ENCODE results near the gene METTL1. TPM values are rescaled to one million over a fixed set of nuclear protein-coding genes. Genes with fewer than 3 reads are reported as not detected.

Gene METTL1
- polyA plus RNA-seq, 1 experiment = 20.1 TPM

DNA sequence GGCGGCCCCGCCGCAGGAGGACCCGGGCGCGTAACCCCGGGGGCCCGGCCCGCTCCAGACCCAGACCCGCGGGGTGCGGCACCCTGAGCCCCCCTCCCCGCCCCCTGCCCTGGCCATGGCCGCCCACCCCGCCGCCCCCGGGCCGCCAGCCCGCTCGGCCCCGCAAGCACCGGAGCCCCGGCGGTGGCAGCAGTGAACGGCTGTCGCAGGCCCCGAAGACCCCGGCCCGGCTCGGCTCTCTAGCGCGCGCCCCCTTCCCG lies 16.8 kb downstream of the METTL1 start:
- no peak for TF ChIP-seq CTCF (IDR thresholded peaks at IDR 0.05; ENCODE audit: low read depth, low read length)
- peak overlapping the region; percentile 61 for H3K4me3 ChIP-seq (ENCODE audit: low read depth, low read length)
- H3K27ac ChIP-seq (ENCODE audit: low read depth, low read length) = no peak overlapping the region
- DNase-seq (ENCODE audit: low read depth, low spot score) = no peak
- H3K27me3 ChIP-seq (ENCODE audit: control insufficient read depth, insufficient read depth, low read length) = peaks cover 15% of the 10 kb centered on the region
- no peaks in the 10 kb centered on the region; the same call in 1 of the 2 replicates for H3K9me3 ChIP-seq (ENCODE audit: control insufficient read depth, insufficient read depth, low read length)
- CTCF ChIA-PET = no interaction called here
- POLR2A ChIA-PET = interaction anchor here (1.0 kb wide), 1 partner anchor 17 kb away, joined by 3 read pairs; the partner anchor contains the start of gene EEF1AKMT3

GRCh38 chr12:57754411-57755193 lies 17.3 kb downstream of the METTL1 start, which contains the start of gene MARCHF9:
Gene MARCHF9, plus strand, starts transcription at chr12:57755103. Its CDS starts 426 bp downstream, at chr12:57755529.
- POLR2A ChIA-PET = interaction anchor here (0.6 to 1.0 kb wide), 2 partner anchors 18 to 172 kb away, joined by 3 read pairs; partner anchors contain the start of gene EEF1AKMT3
- DNase-seq (ENCODE audit: low read depth, low spot score) = no peak

DNA sequence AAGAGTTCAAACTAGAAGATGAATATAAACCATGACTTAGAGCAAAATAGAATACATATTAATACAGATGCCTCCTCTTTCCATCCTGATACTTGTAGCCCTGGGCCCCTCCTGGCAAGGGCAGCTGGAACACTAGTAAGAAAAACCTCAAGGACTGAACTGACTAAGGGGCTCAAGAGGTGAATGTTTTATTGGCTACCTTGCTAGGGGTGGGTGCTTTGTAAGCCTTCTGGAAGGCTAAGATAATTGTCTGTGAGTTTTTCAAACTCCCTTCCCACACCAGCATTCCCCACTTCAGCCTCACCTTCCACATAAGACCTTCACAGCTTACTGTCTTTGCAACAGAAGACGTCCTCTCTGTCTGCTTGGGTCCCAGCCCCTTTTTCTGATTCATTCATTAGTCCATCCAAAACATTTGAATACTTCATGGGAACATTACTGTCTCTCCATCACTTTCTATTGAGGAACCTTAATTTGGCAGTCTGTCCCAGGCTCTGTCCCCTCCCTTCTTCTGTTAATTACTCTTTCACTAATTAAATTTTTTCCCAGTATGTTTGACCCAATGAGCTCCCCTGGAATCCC lies 18.1 kb downstream of the METTL1 start:
- Histone ChIP-seq H3K4me3 (ENCODE audit: low read depth, low read length) (no peak overlapping the region), H3K27me3 (ENCODE audit: control insufficient read depth, insufficient read depth, low read length) (peaks cover 15% of the 10 kb centered on the region), H3K9me3 (ENCODE audit: control insufficient read depth, insufficient read depth, low read length) (no peaks in the 10 kb centered on the region; the same call in 1 of the 2 replicates), H3K27ac (ENCODE audit: low read depth, low read length) (no peak overlapping the region)
- DNase-seq (ENCODE audit: low read depth, low spot score) = no peak
- CTCF ChIA-PET = no interaction called here
- no peak for TF ChIP-seq CTCF (IDR thresholded peaks at IDR 0.05; ENCODE audit: low read depth, low read length)
- POLR2A ChIA-PET = interaction anchor here (0.6 kb wide), 1 partner anchor 171 kb away, joined by 3 read pairs; no protein-coding TSS in a partner anchor

More at GRCh38 chr12:57754411-57755193, 17.3 kb downstream of the METTL1 start, which contains the start of gene MARCHF9:
- no peak for TF ChIP-seq CTCF (IDR thresholded peaks at IDR 0.05; ENCODE audit: low read depth, low read length)
- Histone ChIP-seq H3K4me3 (ENCODE audit: low read depth, low read length) (peak within 1 kb of the TSS; percentile 61), H3K27me3 (ENCODE audit: control insufficient read depth, insufficient read depth, low read length) (peaks cover 15% of the 10 kb centered on the region), H3K9me3 (ENCODE audit: control insufficient read depth, insufficient read depth, low read length) (no peaks in the 10 kb centered on the region; the same call in 1 of the 2 replicates), H3K27ac (ENCODE audit: low read depth, low read length) (no peak within 1 kb of the TSS)
- CTCF ChIA-PET = no interaction called here

DNA sequence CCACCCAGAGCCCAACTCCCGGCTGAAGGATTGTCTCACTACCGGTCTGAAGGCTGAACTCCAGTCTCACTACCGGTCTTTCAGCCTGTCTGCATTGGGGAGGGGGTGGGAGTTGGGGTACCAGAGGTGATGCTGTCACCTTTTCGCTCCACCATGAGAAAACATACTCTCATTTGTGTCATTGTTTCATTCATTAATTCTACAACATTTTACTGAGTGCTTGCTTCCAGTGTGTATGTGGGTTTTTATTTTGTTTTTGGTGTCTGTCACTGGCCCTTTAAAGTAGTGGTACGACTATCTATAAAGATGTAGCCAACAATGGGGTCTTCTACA lies 19.3 kb downstream of the METTL1 start:
- no peak for TF ChIP-seq CTCF (IDR thresholded peaks at IDR 0.05; ENCODE audit: low read depth, low read length)
- no peaks in the 10 kb centered on the region; the same call in 1 of the 2 replicates for H3K9me3 ChIP-seq (ENCODE audit: control insufficient read depth, insufficient read depth, low read length)
- H3K27me3 ChIP-seq (ENCODE audit: control insufficient read depth, insufficient read depth, low read length) = peaks cover 15% of the 10 kb centered on the region
- CTCF ChIA-PET = interaction anchor here (1.0 kb wide), 1 partner anchor 27 kb away, joined by 4 read pairs; no protein-coding TSS in a partner anchor
- POLR2A ChIA-PET = interaction anchor here (0.5 to 1.2 kb wide), 3 partner anchors 12 to 94 kb away, joined by 4 to 6 read pairs (median 5); partner anchors contain the start of genes CTDSP2, EEF1AKMT3 and METTL1
- no peak overlapping the region for H3K27ac ChIP-seq (ENCODE audit: low read depth, low read length)
- DNase-seq (ENCODE audit: low read depth, low spot score) = no peak
- peak overlapping the region; percentile 49 for H3K4me3 ChIP-seq (ENCODE audit: low read depth, low read length)

Data from AG04450 (cell line).